ENCODE results near the gene PHOSPHO2. TPM values are rescaled to one million over a fixed set of nuclear protein-coding genes. Genes with fewer than 3 reads are reported as not detected.

Gene PHOSPHO2
- polyA plus RNA-seq, 1 donor (not counting 4 experiments of a cell fraction or from before 2014, with no cell fraction given), result 2.9 TPM

GRCh38 chr2:169738566-169739229 is 44.4 kb downstream of the PHOSPHO2 start:
- H3K27me3 ChIP-seq (ENCODE audit: control insufficient read depth, extremely low read depth, insufficient read depth, low read length), result no peaks in the 10 kb centered on the region
- no peaks in the 10 kb centered on the region for H3K9me1 ChIP-seq (ENCODE audit: control insufficient read depth, extremely low read depth, insufficient read depth, low read length)
- no peak overlapping the region for H3K4me2 ChIP-seq (ENCODE audit: control insufficient read depth, extremely low read depth, insufficient read depth, low read depth, low read length)
- TF ChIP-seq CTCF (optimal IDR thresholded peaks at IDR 0.05 in 1 of 3, IDR thresholded peaks at IDR 0.05 in 1 of 3, conservative IDR thresholded peaks at IDR 0.05 in 1 of 3; ENCODE audit: extremely low read depth in 1 of 3, insufficient read depth in 2 of 3, low read length in 3 of 3) (no peak), EZH2 (IDR thresholded peaks at IDR 0.05; ENCODE audit: low read length) (no peak)
- dilution Hi-C loops (cut with MboI; ENCODE audit: extremely low pct_ligation_motif_present, low sequenced_read_pairs), result no loop called here
- H3K79me2 ChIP-seq (ENCODE audit: control insufficient read depth, insufficient read depth, low read length), result no peaks in the 10 kb centered on the region
- no peak for DNase-seq (ENCODE audit: low read depth, low spot score)
- H3K9me3 ChIP-seq (ENCODE audit: control insufficient read depth, low read depth, low read length), result no peaks in the 10 kb centered on the region
- no peak overlapping the region for H2AFZ ChIP-seq (ENCODE audit: control insufficient read depth, low read length)
- H3K4me1 ChIP-seq (ENCODE audit: control insufficient read depth, extremely low read depth, insufficient read depth, low read length), result peaks cover 6% of the 10 kb centered on the region
- no peak overlapping the region for H3K4me3 ChIP-seq (ENCODE audit: control insufficient read depth in 2 of 3, extremely low read depth in 1 of 3, insufficient read depth in 2 of 3, low read depth in 1 of 3, low read length in 3 of 3)
- no peak for FAIRE-seq
- H4K20me1 ChIP-seq (ENCODE audit: control insufficient read depth, extremely low read depth, insufficient read depth, low read length), result no peaks in the 10 kb centered on the region
- H3K27ac ChIP-seq (ENCODE audit: control insufficient read depth, insufficient read depth, low read length), result no peak overlapping the region
- H3K36me3 ChIP-seq (ENCODE audit: control insufficient read depth in 2 of 2, extremely low read depth in 1 of 2, insufficient read depth in 2 of 2, low read length in 2 of 2), result peaks cover 0 to 2% of the 10 kb centered on the region in 2 experiments
- H3K9ac ChIP-seq (ENCODE audit: control insufficient read depth, extremely low read depth, insufficient read depth, low read length), result no peak overlapping the region

- H3K9me3 ChIP-seq (ENCODE audit: control insufficient read depth, low read depth, low read length), result no peaks in the 10 kb centered on the region
- no peaks in the 10 kb centered on the region for H3K9me1 ChIP-seq (ENCODE audit: control insufficient read depth, extremely low read depth, insufficient read depth, low read length)
- no peak overlapping the region for H3K27ac ChIP-seq (ENCODE audit: control insufficient read depth, insufficient read depth, low read length)
- FAIRE-seq (no peak), DNase-seq (ENCODE audit: low read depth, low spot score) (no peak)
- no peak overlapping the region for H3K9ac ChIP-seq (ENCODE audit: control insufficient read depth, extremely low read depth, insufficient read depth, low read length)
- H3K4me1 ChIP-seq (ENCODE audit: control insufficient read depth, extremely low read depth, insufficient read depth, low read length), result peaks cover 6% of the 10 kb centered on the region
- no peak overlapping the region for H2AFZ ChIP-seq (ENCODE audit: control insufficient read depth, low read length)
- no peak overlapping the region for H3K4me3 ChIP-seq (ENCODE audit: control insufficient read depth in 2 of 3, extremely low read depth in 1 of 3, insufficient read depth in 2 of 3, low read depth in 1 of 3, low read length in 3 of 3)
- no peak for TF ChIP-seq EZH2 (IDR thresholded peaks at IDR 0.05; ENCODE audit: low read length)
- no peak for TF ChIP-seq CTCF (optimal IDR thresholded peaks at IDR 0.05 in 1 of 3, IDR thresholded peaks at IDR 0.05 in 1 of 3, conservative IDR thresholded peaks at IDR 0.05 in 1 of 3; ENCODE audit: extremely low read depth in 1 of 3, insufficient read depth in 2 of 3, low read length in 3 of 3)
- dilution Hi-C loops (cut with MboI; ENCODE audit: extremely low pct_ligation_motif_present, low sequenced_read_pairs), result no loop called here
- peaks cover 0 to 2% of the 10 kb centered on the region in 2 experiments for H3K36me3 ChIP-seq (ENCODE audit: control insufficient read depth in 2 of 2, extremely low read depth in 1 of 2, insufficient read depth in 2 of 2, low read length in 2 of 2)
- no peaks in the 10 kb centered on the region for H3K27me3 ChIP-seq (ENCODE audit: control insufficient read depth, extremely low read depth, insufficient read depth, low read length)
- no peaks in the 10 kb centered on the region for H4K20me1 ChIP-seq (ENCODE audit: control insufficient read depth, extremely low read depth, insufficient read depth, low read length)
- H3K4me2 ChIP-seq (ENCODE audit: control insufficient read depth, extremely low read depth, insufficient read depth, low read depth, low read length), result no peak overlapping the region
- no peaks in the 10 kb centered on the region for H3K79me2 ChIP-seq (ENCODE audit: control insufficient read depth, insufficient read depth, low read length)
These were observed 45.1 kb downstream of the PHOSPHO2 start for GRCh38 chr2:169739351-169739750.
